Fibroblast of the conjunctiva (primary cell): ENCODE data around the gene ZFP3.
A peak's percentile ranks its signal among the peaks of the same experiment; 100 is the strongest.
"Not testable (repeated sequence)": the region's sequence is repeated elsewhere in the genome, so short reads cannot be mapped to it uniquely, and the experiment has no call there.

Experiments
- DNase-seq: peaks from one replicate; pipeline ENCODE4 v3.0.0-alpha.2; 2010; ENCODE audit warnings: low read depth

Gene ZFP3

DNA sequence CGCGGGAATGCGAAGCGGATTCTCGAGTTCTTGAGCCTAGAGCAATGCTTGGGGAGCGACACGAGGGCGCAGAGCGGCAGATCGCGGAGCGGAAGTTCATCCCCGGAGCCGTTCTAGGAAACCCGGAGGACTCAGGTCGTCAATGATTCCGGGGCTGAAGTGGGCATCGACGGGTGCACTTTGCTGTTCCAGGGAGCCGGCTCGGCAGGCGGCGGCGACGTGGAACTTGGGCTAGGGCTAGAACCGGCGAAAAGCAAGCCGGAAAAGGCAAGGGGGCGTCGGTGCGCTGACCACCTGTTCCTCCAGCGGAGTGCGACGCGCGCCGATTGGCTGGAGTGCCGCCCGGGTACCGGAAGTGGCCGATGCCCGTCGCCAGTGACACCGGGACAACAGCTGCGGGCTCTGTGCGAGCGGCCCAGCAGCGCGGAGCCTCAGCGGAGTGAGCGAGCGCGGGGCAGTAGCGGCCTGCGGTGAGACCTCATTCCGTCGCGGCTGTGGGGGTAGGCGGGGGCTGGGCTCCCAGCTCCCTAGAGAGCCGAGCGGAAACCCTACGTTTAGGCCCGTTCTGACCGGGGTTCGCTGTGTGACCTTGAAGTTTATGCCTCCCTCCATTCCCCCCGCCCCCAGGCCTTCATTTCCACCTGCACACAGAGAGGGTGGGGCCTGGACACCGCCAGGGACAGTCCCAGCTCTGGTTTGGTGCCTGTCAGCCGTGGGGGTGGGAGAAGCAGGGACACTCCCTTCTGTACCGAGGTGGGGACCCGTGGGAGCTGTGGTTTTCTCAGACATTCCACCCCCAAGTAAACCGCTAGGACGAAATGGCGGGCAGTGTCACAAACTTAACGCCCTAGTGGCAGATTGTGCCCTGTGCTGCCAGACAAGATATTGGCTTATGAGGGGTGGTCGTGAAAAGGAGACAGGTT is at the start of gene ZFP3:
Gene ZFP3, plus strand, starts transcription at position 362 of the 923 bp plus-strand sequence. CDS start 13,038 bp downstream, outside the sequence.
- peak; percentile 38 for DNase-seq

GRCh38 chr17:5030168-5030567 is 48.1 kb upstream of the ZFP3 start:
- not testable (repeated sequence) for DNase-seq

- DNase-seq: peak; percentile 47
Observed at GRCh38 chr17:5031365-5032082, 46.7 kb upstream of the ZFP3 start.

DNA sequence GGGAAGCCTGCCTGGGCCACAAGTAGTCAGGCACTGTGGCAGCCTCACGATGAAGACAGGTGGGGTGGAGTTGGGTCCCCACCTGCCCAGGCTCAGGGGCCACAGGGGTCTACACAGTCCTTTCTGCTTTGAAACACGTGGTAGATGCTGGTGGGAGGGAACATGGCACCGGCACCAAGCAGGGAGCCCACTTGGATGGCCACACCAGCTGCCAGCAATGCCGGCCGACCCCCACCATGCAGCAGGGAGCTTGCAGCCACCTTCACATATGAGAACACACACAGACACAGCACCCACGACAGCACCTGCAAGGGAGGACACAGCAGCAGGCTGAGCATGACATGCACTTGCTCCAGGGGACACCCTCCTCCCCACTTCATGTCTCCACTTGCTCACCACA is 45.4 kb upstream of the ZFP3 start:
- DNase-seq: no peak

GRCh38 chr17:5033352-5034015 is 44.8 kb upstream of the ZFP3 start:
- DNase-seq: no peak

- no peak for DNase-seq
Observed at GRCh38 chr17:5034063-5034462, 44.2 kb upstream of the ZFP3 start.

GRCh38 chr17:5034651-5035050 is 43.6 kb upstream of the ZFP3 start:
- no peak for DNase-seq

DNA sequence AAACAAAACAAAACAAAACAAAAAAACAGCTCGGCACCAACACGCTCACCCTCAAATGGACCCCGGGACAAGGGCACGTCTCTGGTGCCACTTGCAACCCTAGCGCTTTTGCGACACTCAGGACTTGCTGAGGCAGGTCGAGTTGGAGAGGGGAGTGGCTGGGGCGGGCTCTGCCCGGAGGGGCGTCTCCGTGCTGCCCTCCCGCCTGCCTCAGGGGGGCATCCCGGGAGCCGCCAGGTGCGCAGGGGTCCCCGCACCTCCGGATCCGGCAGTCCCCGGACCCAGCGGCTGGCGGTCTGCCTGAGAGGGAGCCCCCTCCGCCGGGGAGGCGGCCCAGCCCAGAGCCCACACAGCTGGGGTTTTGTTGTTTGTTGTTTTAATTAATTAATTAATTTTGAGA is 43.0 kb upstream of the ZFP3 start, which contains the start of gene SLC52A1:
Gene SLC52A1, minus strand, starts transcription at position 112 of the 400 bp plus-strand sequence. CDS start 820 bp downstream, outside the sequence.
- no peak for DNase-seq

DNA sequence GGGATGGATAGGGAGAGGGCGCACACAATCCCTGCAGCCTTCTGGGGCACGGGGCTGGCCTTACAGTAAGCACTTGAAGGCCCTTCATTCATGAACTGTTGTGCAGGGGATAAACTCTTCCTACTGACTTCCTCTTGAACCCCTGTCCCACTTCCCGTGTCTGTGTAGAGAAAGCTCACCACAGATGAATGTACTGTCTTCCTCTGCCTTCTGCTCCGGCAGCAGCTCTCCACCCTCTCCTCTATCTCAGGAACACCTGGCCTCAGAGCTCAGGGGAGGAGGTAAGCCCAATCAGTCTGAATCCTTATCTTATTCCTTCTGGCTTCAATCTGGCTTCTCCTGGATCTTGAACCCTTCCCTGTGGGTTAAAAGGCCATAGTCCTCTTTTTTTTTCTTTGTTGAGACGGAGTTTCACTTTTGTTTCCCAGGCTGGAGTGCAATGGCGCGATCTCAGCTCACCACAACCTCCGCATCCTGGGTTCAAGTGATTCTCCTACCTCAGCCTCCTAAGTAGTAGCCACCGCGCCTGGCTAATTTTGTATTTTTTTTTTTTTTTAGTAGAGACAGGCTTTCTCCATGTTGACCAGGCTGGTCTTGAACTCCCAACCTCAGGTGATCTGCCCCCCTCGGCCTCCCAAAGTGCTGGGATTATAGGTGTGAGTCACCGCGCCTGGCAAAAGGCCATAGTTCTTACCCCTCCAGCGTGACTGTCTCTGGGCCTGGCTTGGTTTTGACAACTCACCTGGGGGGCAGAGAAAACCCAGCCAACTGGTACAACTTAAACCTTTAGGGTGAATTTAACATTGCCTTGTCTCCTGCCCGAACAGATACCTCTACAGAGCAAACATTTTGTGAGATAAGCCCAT is 35.9 kb upstream of the ZFP3 start:
- no peak for DNase-seq

DNA sequence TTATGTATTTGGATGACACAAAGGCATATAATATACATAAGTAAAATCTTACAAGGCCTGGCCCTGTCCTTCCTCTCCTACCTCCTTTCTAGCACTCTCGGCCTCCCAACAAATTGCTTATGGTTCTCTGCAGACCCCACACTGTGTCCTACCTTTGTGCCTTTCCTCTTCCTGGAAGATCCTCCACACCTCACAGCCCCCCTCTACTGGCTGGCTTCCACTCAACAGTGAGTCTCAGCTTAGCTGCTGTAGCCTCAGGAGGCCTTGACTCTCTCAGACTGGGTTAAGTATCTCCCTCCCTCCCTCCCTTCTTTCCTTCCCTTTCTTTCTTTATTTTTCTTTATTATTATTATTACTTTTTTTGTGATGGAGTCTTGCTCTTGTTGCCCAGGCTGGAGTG is 34.7 kb upstream of the ZFP3 start:
- DNase-seq: no peak

GRCh38 chr17:5044630-5045029 is 33.6 kb upstream of the ZFP3 start:
- DNase-seq: no peak

- no peak for DNase-seq
Observed at GRCh38 chr17:5045496-5045895, 32.8 kb upstream of the ZFP3 start.

GRCh38 chr17:5047446-5047845 is 30.8 kb upstream of the ZFP3 start:
- DNase-seq: no peak

DNA sequence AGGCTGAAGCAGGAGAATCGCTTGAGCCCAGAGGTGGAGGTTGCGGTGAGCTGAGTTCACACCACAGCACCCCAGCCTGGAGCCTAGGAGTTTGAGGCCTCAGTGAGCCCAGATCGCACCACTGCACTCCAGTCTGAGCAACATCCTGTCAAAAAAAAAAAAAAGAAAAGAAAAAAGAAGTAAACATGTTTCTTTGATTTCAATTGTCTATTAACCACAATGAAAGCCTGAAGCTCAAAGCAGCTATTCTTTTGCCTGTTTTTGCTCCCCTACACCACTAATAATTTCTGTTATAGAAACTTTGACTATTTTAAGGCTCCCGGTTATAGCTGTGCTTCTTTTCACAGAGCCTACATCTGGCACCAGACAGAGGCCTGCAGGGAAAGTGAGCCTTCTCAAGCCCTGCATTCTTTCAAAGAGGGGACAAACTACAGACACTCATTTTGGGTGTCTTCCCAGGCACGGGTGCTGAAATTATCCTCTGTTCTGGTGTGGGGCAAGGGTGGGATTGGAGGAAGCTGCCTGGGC is 28.9 kb upstream of the ZFP3 start:
- no peak for DNase-seq

DNA sequence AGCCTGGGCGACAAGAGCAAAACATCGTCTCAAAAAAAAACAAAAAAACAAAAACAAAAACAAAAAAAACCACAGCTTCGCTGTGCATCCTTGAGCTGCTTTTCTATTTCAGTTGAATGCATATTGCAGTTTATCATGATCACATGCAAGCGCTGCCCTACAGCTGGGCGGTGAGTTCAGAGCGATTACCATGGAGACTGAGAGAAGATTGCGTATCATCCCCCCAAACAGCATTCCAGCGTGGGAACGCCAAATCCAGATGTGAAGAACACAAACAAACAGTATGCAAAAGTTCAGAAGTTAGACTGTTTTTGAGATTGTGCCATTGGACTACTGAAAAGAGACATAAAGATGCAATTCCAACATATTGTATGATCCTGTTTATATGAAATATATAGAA is 28.0 kb upstream of the ZFP3 start:
- DNase-seq: peak; percentile 64

DNA sequence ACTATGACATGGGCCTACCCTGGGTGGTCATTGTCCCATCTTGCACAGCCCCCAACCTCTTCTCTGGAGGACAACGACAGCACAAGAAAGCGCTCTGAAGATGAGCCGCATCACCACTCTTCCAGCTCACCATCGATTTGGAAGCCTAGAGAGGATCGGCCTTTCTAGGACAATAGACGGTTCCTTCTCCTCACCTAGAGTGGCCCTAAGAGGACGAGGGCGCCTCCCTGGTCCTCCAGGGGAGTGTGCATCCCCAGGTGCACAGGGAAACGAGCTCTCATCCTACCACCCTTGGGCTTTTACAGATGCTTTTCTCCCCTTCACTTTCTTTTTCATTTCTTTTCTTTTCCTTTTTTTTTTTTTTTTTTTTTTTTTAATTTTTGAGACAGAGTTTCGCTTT is 22.7 kb upstream of the ZFP3 start:
- no peak for DNase-seq

DNA sequence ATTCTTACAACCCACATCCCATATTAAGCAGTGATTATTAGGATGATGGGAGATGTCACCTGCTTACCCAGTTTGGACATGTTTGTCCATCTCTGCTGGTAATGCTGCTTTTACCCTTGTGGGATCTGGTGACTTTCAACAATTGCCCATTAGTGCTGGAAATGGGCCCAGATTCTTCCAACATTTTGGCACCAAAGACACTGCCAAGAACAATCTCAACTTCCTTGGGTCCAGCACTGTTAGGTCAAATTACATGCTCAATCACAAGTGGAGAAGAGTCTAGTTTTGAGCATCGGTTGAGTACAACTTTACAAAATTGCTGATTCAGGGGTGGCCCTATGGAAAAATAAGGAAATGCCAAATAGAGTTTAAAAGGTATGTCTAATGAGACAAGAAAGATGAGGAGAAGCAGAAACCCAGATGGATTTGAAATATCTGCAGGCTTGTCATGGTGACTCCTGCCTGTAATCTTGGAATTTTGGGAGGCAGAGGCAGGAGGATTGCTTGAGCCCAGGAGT is 13.0 kb upstream of the ZFP3 start:
- DNase-seq: no peak

- DNase-seq: no peak
Observed at GRCh38 chr17:5068236-5068635, 10.0 kb upstream of the ZFP3 start.

GRCh38 chr17:5069724-5070123 is 8.5 kb upstream of the ZFP3 start:
- DNase-seq: no peak

- not testable (repeated sequence) for DNase-seq
Observed at GRCh38 chr17:5075472-5075871, 2.8 kb upstream of the ZFP3 start.

DNA sequence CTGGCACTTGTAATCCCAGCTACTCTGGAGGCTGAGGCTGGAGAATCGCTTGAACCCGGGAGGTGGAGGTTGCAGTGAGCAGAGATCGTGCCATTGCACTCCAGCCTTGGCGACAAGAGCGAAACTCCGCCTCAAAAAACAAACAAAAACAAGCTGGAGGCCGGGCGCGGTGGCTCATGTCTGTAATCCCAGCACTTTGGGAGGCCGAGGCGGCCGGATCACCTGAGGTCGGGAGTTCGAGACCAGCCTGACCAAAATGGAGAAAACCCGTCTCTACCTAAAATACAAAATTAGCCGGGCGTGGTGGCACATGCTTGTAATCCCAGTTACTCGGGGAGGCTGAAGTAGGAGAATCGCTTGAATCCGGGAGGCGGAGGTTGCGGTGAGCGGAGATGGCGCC is 992 bp upstream of the ZFP3 start:
- DNase-seq: not testable (repeated sequence)
